Colonic mucosa (tissue), 4 donors: Measurements from ENCODE around the gene FOXO6. TPM values are rescaled to one million over a fixed set of nuclear protein-coding genes. Genes with fewer than 3 reads are reported as not detected.

Experiments
- DNase-seq: peaks from one replicate; pipeline ENCODE4 v3.0.0-alpha.2; 2020
- H3K27ac ChIP-seq: fragments of 200-600 bp; one replicate; pipeline ENCODE4 v1.8.0; 2021
- H3K27me3 ChIP-seq: fragments of 200-600 bp; one replicate; pipeline ENCODE4 v1.8.0; 2021
- H3K36me3 ChIP-seq: fragments of 200-600 bp; one replicate; pipeline ENCODE4 v1.8.0; 2021
- H3K4me1 ChIP-seq: fragments of 200-600 bp; one replicate; pipeline ENCODE4 v1.8.0; 2021; ENCODE audit warnings: mild to moderate bottlenecking
- H3K4me3 ChIP-seq: fragments of 200-600 bp; one replicate; pipeline ENCODE4 v1.8.0; 2021
- H3K9ac ChIP-seq, 2 donors: one replicate each; pipeline ENCODE4 v1.7.0; 2013; ENCODE audit warnings: control low read depth in 2 of 2, low read depth in 2 of 2, low read length in 2 of 2
- H3K9me3 ChIP-seq: fragments of 200-600 bp; one replicate; pipeline ENCODE4 v1.8.0; 2021
- intact Hi-C: fragments of 100-400 bp; cut with DNase I; formaldehyde crosslinking; loops from one replicate; pipeline ENCODE4 v1.14.1; 2022
- total RNA-seq, 2 donors: library from RNA; stranded (reverse); fragmentation: NEBNext Ultra II Directional in 1 of 2; extraction: Animal tissue kit (Norgen Biotek cat#: 25700) in 1 of 2; gene quantifications; one replicate each; pipeline ENCODE4 v1.2.1, GENCODE V29; 2021
- TF ChIP-seq, protein P1 (sequence below): fragments of 200-600 bp; IDR thresholded peaks from one replicate; pipeline ENCODE4 v1.8.0; 2022; ENCODE audit warnings: antibody characterized with exemption, mild to moderate bottlenecking
- donor health status: healthy.
- donor health status: DM: no; HTN: no; CAD: no.
- donor health status: DM: no; HTN: no; CAD: no.

FOXO6 gene
- total RNA-seq, 2 donors from 2014 or later, result 0.56 to 0.59 TPM

DNA sequence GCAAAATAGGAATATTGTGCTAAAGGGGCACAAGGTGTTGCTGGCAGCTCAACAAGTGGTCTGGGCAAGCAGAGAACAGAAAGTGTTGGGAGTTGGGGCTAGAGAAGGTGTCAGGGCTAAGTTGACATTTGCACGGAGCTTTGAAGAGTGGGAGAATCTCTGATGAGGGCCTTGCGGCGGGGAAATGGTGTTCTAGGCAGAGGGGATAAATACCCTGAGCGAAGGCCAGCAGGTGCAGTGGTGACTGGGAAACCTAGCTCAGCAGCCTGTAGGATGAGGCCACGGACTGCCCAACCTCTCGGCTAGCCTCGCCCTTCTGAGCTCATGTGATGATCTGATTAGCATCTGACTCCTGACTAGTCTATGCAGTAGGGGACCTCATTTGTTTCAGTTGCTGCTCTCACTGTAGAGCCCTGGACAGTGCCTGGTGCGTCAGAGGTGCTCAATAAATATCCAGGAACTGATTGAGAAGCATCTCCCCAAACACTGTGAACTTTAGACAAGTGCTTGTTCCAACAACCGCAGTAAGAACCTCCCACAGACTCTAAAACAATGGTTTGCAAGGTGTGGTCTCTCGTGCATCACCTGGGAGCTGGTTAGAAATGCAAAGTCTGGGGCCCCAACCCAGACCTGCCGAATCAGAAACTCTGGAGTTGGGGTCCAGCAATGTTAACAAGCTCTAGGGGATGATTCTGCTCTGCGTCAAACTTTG lies 1.0 kb upstream of the FOXO6 start:
- intact Hi-C loops, result no loop called here
- Histone ChIP-seq H3K4me3 (peak overlapping the region; percentile 70), H3K9me3 (no peaks in the 10 kb centered on the region), H3K36me3 (no peaks in the 10 kb centered on the region), H3K27ac (no peak overlapping the region), H3K27me3 (peaks cover 23% of the 10 kb centered on the region), H3K4me1 (peaks cover 14% of the 10 kb centered on the region), H3K9ac (peak overlapping the region; percentile 5 to 54)
- peak; percentile 68 for DNase-seq
- TF ChIP-seq, protein P1, sequence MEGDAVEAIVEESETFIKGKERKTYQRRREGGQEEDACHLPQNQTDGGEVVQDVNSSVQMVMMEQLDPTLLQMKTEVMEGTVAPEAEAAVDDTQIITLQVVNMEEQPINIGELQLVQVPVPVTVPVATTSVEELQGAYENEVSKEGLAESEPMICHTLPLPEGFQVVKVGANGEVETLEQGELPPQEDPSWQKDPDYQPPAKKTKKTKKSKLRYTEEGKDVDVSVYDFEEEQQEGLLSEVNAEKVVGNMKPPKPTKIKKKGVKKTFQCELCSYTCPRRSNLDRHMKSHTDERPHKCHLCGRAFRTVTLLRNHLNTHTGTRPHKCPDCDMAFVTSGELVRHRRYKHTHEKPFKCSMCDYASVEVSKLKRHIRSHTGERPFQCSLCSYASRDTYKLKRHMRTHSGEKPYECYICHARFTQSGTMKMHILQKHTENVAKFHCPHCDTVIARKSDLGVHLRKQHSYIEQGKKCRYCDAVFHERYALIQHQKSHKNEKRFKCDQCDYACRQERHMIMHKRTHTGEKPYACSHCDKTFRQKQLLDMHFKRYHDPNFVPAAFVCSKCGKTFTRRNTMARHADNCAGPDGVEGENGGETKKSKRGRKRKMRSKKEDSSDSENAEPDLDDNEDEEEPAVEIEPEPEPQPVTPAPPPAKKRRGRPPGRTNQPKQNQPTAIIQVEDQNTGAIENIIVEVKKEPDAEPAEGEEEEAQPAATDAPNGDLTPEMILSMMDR, result no peak

DNA sequence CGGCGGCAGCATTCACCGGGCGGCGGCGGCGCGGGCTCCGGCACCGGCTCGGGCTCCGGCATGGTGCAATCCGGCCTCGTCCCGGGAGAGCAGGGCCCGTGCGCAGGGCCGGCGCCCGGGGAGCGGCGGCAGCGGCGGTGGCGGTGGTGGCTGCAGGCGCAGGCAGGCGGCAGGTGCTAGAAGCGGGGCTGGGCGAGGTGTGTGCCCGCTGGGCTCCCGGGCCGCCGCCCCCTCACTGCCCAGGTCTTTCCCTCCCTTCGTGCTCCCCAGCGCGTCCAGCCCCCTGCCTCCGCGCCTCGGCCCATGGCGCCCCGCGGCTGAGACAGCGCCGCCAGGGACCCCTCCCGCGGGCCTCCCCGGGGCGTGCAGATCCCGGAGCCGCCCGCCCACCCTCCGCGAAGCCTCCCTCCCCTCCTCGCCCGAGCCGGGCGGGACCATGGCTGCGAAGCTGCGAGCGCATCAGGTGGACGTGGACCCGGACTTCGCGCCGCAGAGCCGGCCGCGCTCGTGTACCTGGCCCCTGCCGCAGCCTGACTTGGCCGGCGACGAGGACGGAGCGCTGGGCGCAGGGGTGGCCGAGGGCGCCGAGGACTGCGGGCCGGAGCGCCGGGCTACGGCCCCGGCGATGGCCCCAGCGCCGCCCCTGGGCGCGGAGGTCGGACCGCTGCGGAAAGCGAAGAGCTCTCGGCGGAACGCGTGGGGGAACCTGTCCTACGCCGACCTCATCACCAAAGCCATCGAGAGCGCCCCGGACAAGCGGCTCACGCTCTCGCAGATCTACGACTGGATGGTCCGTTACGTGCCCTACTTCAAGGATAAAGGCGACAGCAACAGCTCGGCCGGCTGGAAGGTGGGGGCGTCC lies 492 bp downstream of the FOXO6 start:
- H3K9me3 ChIP-seq, result no peaks in the 10 kb centered on the region
- H3K4me1 ChIP-seq, result peaks cover 20% of the 10 kb centered on the region
- peak overlapping the region in 1 of 2 donors; percentile 78 for H3K9ac ChIP-seq
- intact Hi-C loops, result no loop called here
- H3K27ac ChIP-seq, result no peak overlapping the region
- peak; percentile 34 for DNase-seq
- H3K36me3 ChIP-seq, result no peaks in the 10 kb centered on the region
- H3K27me3 ChIP-seq, result peaks cover 28% of the 10 kb centered on the region
- peak overlapping the region; percentile 70 for H3K4me3 ChIP-seq
- TF ChIP-seq, protein P1, result no peak

DNA sequence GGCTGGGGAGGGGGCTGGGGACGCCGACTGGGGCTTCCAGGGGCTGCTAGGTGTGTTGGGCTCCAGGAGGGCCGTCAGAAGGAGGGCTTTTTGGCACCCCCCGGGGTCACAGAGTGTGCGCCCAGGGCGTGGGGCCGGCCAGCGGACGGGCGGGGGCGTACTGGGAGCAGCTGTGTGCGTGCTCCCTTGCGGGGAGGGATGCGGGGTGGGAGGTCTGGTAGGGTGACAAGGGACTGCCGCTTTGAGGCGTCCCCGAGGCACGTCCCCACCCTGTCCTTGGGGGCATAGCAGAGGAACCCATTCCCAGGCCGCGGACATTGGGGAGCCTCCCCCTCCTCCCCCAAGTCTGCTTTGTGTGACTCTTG lies 1.1 kb downstream of the FOXO6 start:
- Histone ChIP-seq H3K4me1 (peaks cover 22% of the 10 kb centered on the region), H3K9me3 (no peaks in the 10 kb centered on the region), H3K36me3 (no peaks in the 10 kb centered on the region), H3K4me3 (peak overlapping the region; percentile 70), H3K27ac (no peak overlapping the region), H3K9ac (peak overlapping the region in 1 of 2 donors; percentile 78), H3K27me3 (peaks cover 31% of the 10 kb centered on the region)
- TF ChIP-seq, protein P1, result no peak
- DNase-seq, result no peak
- intact Hi-C loops, result no loop called here

DNA sequence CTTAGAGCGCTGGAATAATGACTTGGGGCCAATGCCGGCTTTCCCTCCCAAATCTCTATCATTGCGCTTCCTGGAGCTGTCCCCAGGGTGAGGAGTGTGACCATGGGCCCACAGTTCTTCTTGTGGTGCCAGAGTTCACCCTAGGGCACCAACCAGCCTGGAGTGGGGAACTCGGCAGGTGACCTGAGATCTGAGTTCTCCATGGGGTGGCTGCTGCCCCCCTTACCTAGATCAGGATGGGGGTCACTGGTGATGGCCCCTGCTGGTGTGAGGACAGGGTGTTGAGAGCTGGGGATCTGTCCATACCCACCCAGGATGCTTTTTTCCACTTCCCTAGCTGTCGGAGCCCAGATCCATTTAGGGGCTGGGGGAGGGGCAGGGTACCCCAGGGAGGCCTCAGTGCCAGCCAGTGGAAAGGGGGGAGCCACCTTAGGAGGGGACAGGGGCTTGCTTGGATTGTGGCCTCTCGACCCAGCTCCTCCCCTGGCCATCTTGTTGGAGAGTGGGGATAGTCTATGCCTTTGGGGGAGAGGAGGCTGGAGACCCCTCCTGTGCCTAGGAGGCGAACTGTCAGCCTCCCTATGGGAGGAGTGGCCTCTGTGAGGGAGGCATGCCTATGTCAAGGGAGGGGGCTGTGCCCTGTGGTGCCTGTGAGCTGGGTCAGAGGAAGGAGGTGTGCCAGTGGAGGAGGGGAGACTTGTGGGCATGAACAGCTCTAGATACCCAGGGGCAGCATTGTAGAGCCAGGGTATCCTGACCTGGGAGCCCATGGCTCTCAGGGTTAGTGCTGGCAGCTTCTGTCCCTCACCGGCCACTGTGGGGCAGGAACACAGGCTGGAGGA lies 1.7 kb downstream of the FOXO6 start:
- Histone ChIP-seq H3K27me3 (peaks cover 31% of the 10 kb centered on the region), H3K4me1 (peaks cover 22% of the 10 kb centered on the region), H3K36me3 (no peaks in the 10 kb centered on the region), H3K4me3 (no peak overlapping the region), H3K27ac (no peak overlapping the region), H3K9me3 (no peaks in the 10 kb centered on the region), H3K9ac (no peak overlapping the region)
- DNase-seq, result no peak
- intact Hi-C loops, result no loop called here
- TF ChIP-seq, protein P1, result no peak
